ENCODE data around the gene ZNF516.

Gene ZNF516

GRCh38 chr18:76412010-76412817 lies 82.8 kb downstream of the ZNF516 start:
- DNase-seq: no peak

DNA sequence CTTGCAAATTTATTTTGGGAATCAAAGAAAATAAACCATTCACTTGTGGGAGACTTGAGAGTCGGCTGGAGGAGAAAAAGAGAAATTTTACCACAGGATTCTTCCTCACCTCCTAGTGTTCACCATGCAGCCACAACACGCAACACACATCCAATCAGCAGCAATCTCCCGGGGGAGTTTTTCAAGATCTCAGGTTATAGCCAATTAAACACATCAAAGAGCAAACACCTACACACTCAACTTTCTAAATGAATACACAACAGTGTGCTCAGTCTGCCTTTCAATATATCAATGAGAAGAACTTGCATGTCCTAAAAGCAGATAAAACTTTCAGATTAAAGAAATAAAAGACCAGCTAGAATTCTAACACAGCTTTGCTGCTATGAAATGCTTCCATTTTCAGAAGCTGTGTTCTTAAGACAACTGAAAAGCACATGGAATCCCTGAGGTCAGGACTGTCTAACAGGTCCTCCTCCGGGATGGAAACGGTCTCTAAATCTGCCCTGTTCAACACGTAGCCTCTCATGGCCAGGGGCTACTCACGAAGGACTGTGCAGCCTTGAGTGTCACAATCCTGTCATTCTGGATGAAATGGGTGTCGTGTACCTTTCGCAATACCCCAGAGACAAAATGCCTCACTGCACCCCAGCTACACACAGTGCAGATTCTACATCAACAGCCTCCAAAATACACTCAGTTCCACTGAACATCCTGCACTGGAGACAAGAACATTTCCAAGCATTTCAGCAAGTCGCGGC lies 84.2 kb downstream of the ZNF516 start:
- no peak for DNase-seq

- DNase-seq: no peak
Measured at GRCh38 chr18:76410033-76410432, 85.0 kb downstream of the ZNF516 start.

DNA sequence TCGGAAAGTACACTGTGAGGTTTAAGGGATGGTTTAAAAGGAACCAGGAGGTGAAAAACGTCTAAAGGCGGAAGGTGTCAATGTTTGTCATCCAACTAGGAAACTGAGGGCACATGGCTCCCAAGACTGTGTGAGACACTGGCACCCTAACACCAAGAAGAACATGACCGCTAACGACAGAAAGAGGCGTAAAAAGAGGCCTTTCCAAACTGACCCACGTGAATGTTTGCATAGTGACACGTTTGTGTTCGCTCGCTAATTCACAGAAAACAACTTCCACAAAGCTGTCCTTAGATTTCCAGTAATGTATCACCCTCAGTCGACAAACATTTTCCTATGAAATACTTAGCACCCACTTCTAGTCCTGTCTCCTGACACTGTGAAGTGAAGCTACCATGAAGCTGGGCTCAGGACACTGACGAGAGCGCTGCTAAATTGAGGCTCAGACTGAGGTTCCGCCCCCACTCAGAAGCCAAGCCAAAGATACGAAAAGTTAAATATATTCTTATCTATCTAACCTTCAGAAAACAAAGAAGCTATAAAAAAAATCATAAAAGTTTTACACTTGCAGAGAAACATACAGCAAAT lies 86.5 kb downstream of the ZNF516 start:
- no peak for DNase-seq

GRCh38 chr18:76407681-76408080 lies 87.4 kb downstream of the ZNF516 start:
- DNase-seq: no peak

DNA sequence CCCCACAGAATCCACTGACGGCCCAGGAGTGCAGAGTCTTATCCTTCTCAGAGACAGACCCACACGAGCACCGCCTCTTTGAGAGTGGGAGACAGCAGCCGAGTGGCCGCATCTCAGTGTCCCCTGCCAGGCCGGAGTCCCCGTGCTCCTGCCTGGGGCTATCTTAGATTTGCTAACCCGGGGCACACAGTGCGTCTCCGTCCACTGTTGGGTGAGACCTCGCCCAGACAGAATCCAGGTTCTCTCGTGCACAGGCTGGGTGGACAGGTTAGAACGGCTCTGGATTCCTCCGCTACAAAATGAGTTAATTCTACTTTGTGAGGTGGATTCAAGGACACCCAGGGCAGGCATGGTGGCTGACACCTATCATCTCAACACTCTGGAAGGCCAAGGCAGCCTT lies 88.3 kb downstream of the ZNF516 start:
- no peak for DNase-seq

DNA sequence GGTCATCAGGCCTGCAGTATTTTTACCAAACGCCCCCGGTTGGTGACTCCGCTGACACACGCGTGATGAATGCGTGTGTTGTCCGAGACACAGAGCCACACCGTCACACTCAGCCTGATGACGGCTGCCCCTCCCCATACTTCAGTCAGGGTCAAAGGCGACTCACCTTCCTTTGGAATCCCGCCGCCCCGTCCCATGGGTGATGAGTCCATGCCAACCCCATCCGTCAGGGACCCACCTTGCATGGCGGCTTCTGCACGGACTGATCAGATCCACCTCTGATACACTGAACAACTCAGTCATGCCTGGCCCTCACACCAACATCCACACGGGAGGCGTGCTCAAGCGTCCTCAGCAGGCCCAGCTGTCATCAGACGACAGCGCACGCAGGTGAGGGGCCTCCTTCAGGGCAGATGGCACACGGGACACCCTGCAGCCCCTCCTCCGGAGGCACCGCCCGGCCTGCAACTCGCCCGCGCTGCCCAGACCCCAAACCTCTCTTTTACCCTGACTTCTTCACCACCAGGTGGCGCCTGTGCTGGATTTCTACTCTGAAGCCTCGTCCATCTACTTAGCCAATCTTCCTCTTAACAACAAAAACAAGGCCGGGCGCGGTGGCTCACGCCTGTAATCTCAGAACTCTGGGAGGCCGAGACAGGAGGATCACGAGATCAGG lies 89.2 kb downstream of the ZNF516 start:
- no peak for DNase-seq

GRCh38 chr18:76405280-76405679 lies 89.8 kb downstream of the ZNF516 start:
- DNase-seq: no peak

- no peak for DNase-seq
Measured at GRCh38 chr18:76404345-76404831, 90.7 kb downstream of the ZNF516 start.

DNA sequence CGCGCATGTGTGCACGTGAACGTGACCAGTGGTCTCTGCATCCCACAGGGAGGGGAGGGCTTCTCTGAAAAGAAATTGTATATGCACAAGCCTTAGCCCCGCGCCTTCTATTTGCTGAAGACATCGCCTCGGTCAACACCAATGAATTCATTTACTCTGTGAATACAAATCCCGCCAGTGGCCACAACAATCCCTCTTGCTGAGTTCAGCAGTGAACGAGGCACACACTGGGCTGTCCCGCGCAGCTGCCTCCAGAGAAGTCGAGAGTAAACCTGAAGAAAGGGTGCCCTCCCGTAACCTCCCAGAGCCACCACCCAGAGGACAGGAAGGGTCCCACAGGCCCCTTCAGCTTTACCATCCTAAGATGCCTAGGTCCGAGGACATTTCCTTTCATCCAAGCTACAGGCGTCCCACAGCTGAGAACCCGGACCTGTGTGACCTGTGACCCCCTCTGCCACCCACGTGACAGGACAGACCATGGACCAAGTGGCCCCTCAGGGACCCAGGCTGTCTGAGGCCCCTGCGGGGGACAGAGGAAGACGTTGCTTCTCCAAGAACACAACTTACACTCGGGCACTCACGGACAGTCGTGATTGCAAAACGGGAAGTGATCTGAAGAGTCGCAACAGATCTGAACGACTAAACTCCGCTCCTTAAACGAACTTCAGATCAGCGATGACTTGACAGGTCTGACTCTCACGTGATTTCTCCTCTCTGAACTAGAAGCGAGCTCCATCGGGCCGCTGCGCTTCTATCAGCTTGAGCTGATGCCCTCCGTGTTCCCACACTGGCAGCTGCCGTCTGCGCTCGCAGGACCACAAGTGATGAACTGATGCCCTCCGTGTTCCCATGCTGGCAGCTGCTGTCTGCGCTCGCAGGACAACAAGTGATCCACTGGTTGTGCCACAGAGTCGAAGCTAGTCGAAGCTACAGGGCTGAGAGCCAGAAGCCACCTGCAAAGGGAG lies 92.7 kb downstream of the ZNF516 start:
- DNase-seq: no peak

- DNase-seq: no peak
Measured at GRCh38 chr18:76401498-76401897, 93.5 kb downstream of the ZNF516 start.

DNA sequence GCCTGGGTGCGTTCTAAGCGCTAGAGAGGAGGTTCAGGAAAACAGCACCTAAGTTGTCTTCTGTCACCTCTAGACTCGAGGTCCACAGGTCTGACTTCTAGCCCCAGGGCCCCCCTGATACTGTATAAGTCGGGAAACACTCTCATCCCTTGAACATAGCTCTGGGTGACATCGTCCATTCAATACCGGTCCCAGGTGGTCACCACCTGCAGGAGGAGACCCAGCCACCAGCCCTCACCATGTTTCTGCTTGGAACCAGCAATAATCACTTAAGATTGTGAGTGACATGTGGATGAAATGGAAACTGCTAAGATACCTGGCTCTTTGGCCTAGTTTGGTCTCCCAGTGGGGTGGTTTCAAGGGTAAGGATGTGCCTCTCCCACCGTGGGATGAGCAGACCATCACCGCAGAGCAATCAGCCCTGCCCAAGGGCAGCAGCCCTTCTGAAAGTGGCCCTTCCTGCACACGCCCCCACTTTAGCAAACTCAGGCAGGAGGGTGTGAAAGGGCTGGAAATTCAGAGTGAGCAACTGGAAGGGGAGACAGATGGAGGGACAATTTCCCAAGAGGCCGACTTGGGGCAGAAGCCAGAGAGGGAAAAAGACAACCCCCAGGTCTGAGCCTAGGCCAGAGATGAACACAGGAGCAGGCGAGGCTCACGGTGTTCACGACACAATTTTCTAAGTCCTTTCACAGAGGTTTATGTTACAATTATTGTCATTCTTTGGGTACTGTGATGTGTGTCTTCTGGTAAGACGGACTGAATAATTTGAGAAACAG lies 95.2 kb downstream of the ZNF516 start:
- DNase-seq: no peak

DNA sequence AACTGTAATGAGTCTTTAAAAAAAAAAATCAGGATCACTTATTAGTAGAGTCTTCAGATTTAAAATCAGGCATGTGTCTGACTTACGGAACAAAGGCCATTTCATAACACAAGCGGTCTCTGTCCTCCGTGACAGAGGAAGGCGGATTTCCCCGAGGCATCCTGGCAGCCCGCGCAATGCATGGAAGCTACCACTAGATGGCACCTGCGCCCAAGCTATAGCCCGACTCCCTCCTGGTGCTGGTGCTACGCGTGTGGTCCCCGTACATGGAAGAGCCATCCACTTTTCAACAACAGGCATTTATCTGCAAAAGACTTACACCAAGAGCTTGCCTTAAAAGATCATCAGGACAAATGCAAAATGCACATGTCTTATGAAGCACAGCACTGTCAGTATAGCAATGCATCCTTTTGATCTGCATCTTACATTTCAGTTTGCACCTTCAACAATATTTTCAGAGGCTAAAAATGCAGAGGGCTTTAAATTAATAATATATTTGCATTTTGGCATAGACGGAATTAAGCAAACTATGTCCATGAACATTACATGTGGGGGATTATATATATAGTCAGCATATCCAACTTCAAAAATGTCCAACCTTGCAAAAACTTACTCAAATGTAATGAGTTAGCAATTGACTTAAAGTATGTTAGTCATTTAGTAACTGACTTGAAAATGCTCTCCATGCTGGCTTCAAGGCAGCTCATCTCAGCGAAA lies 96.0 kb downstream of the ZNF516 start:
- DNase-seq: no peak

DNA sequence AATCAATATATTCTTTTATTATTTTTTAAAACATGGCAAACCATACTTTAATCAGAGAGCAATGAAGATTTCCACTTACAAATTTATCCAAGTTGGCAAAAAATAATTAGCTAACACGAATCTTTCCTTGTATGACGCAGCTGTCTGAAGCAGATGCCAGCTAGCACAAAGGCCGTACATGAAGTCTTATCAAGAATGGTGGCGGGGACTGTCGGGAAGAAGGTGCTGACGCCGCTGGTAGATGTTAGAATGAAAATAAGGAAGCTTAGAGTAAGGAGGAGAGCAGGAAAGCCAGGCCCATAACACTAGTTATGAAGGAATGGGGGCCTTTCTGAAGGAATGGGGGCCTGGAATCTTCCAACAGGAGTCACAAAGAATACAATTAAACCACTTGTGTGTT lies 96.7 kb downstream of the ZNF516 start:
- no peak for DNase-seq

GRCh38 chr18:76397631-76398030 lies 97.4 kb downstream of the ZNF516 start:
- DNase-seq: no peak

- DNase-seq: no peak
Measured at GRCh38 chr18:76396792-76397191, 98.2 kb downstream of the ZNF516 start.

DNA sequence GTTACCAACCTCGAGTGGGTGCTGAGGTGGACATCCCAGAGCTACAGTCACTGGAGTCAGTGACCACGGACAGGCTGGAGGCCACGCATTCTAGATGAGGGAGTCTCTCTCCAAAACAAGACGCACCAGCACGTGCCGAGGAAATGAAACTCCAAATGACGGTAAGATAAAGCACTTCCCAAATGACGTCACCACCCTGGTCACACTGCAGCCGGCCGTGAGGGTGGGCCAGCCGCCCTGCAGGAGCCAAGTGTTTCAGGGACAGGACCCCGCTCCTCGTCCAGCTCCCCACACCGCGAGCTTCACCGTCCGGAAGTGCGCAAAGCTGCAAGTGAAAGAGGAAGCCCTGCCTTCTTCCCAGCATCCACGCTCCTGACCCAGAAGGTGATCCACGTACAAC lies 99.4 kb downstream of the ZNF516 start:
- DNase-seq: no peak

DNA sequence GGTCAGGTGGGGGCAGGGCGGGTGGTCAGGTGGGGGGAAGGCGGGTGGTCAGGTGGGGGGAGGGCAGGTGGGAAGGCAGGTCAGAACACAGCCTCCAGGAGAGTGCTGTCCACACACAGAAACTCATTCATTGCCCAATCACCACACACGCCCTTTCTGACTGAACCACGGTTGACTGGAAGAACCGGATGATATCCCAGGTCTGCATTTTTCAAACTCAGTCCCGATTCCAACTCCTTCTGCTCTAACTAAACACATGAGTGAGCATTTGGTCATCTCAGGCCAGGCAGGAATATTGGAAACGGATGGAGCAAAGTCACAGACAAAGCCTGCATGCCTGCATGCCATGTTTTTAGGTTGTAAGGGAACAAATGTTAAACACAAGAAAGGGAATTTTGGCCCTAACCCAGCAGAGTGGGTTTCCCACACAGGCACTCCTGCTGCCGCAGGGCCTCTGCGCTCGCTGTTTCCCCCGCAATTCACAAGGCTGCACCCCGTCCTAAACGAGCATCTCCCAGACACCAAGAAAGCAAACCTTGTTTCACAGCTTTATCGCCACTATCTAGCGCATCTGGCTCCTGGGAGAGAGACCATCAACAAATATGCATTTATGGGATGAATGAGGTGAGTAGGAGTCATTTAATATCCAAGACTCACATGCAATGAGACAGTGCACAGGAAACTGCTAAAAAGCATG lies 100.1 kb downstream of the ZNF516 start:
- no peak for DNase-seq

- DNase-seq: no peak
Measured at GRCh38 chr18:76392349-76392748, 102.7 kb downstream of the ZNF516 start.

DNA sequence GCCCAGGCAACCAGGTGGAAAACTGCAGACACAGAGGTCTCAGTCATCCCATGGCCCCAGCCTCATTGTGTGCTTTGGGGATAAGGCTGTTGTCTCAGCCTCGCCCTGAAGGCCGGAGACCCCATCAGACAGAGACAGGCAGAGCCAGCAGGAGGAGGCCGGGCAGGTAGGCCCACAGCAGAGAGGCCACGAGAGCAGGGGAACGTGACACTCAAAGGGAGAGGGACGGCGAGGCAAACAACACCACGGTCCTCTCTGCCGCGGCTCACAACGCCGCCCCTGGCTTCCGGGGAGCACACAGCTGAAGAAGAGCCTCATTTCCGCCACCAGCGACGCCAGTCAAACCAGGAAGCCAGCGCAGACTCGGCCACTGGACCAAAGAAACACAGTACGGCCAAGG lies 103.3 kb downstream of the ZNF516 start:
- DNase-seq: no peak

Measured in NCI-H446 treated with DMSO at 0.1 percent for 48 hours (cell line).